H1 (cell line): ENCODE measurements around the gene SIX4. TPM values are rescaled to one million over a fixed set of nuclear protein-coding genes. Genes with fewer than 3 reads are reported as not detected.

ENCODE experiments used
- CTCF ChIA-PET: fragments of 300-600 bp; sonication (Branson Sonifier 250); formaldehyde crosslinking; loops from one replicate; lab custom pipeline; 2021; ENCODE audit not compliant: partially characterized antibody; lab: Charles Lee
- POLR2A ChIA-PET: fragments of 300-600 bp; sonication (Branson Sonifier 250); formaldehyde crosslinking; loops from one replicate; lab custom pipeline; 2021; ENCODE audit warnings: inconsistent platforms; ENCODE audit not compliant: partially characterized antibody; lab: Charles Lee
- DNase-seq, 2 experiments: peaks; one replicate each; pipeline versions ENCODE4 v3.0.0 to v3.0.0-alpha.2; 2010 to 2022; ENCODE audit warnings: low spot score in 2 of 2, low read depth in 1 of 2, mixed read lengths in 1 of 2
- FAIRE-seq: peaks from 2 replicates; lab custom pipeline; 2011; peaks lifted over from hg19 to GRCh38; lab: Jason Lieb, UNC
- H2AFZ ChIP-seq: 2 replicates; pipeline ENCODE4 v1.8.1; 2012; ENCODE audit warnings: low read length, inconsistent platforms
- H2AK5ac ChIP-seq: 2 replicates; pipeline ENCODE4 v1.6.1; 2013; ENCODE audit warnings: low read depth, low read length
- H2BK120ac ChIP-seq: replicated peaks from 2 replicates; pipeline ENCODE3; 2013; ENCODE audit warnings: low read depth, low read length, inconsistent platforms
- H2BK12ac ChIP-seq: 2 replicates; pipeline ENCODE4 v1.6.1; 2013; ENCODE audit warnings: low read depth, low read length
- H2BK15ac ChIP-seq: 2 replicates; pipeline ENCODE4 v1.6.1; 2013; ENCODE audit warnings: low read length
- H2BK20ac ChIP-seq: 2 replicates; pipeline ENCODE4 v1.6.1; 2013; ENCODE audit warnings: low read length
- H2BK5ac ChIP-seq: 2 replicates; pipeline ENCODE4 v1.6.1; 2013; ENCODE audit warnings: low read depth, low read length
- H3K14ac ChIP-seq: 2 replicates; pipeline ENCODE4 v1.6.1; 2013; ENCODE audit warnings: inconsistent platforms; ENCODE audit not compliant: insufficient read length
- H3K18ac ChIP-seq: 2 replicates; pipeline ENCODE4 v1.6.1; 2013; ENCODE audit warnings: low read length; ENCODE audit errors: extremely low read depth
- H3K23ac ChIP-seq: 2 replicates; pipeline ENCODE4 v1.6.1; 2013; ENCODE audit warnings: inconsistent platforms; ENCODE audit not compliant: insufficient read length
- H3K23me2 ChIP-seq: 2 replicates; pipeline ENCODE4 v1.6.1; 2013; ENCODE audit warnings: low read depth, low read length
- H3K27ac ChIP-seq: 2 replicates; pipeline ENCODE4 v1.6.1; 2011; ENCODE audit warnings: low read depth, low read length, inconsistent platforms
- H3K27me3 ChIP-seq, 4 experiments: replicated peaks in 1 of 4; 1 replicate in 1 of 4; 2 replicates in 3 of 4; pipeline versions ENCODE4 v1.6.1 to v1.8.1; 2011 to 2013; ENCODE audit warnings: low read length in 3 of 4, mild to moderate bottlenecking in 3 of 4, inconsistent platforms in 2 of 4, mixed read lengths in 2 of 4, moderate library complexity in 1 of 4; ENCODE audit not compliant: control insufficient read depth in 3 of 4, insufficient read depth in 3 of 4; ENCODE audit errors: extremely low read depth in 1 of 4
- H3K36me3 ChIP-seq, 4 experiments: 2 replicates each; pipeline versions ENCODE4 v1.6.1 to v1.8.1; 2011 to 2013; ENCODE audit warnings: mild to moderate bottlenecking in 4 of 4, low read length in 3 of 4, moderate library complexity in 2 of 4, control low read depth in 1 of 4, inconsistent platforms in 1 of 4; ENCODE audit not compliant: insufficient read depth in 4 of 4, control insufficient read depth in 2 of 4
- H3K4ac ChIP-seq: replicated peaks from 2 replicates; pipeline ENCODE3; 2013; ENCODE audit warnings: low read length, low read depth, mixed read lengths, inconsistent platforms; ENCODE audit not compliant: insufficient read length
- H3K4me1 ChIP-seq, 4 experiments: replicated peaks in 1 of 4; 1 replicate in 1 of 4; 2 replicates in 3 of 4; pipeline versions ENCODE4 v1.6.1 to v1.8.1; 2011 to 2013; ENCODE audit warnings: low read length in 3 of 4, inconsistent platforms in 2 of 4, mixed read lengths in 1 of 4; ENCODE audit not compliant: insufficient read depth in 4 of 4, control insufficient read depth in 3 of 4
- H3K4me2 ChIP-seq, 2 experiments: 2 replicates each; pipeline versions ENCODE4 v1.6.1 to v1.8.1; 2011 to 2013; ENCODE audit warnings: low read depth in 2 of 2, low read length in 2 of 2, control low read depth in 1 of 2, inconsistent platforms in 1 of 2, mild to moderate bottlenecking in 1 of 2; ENCODE audit not compliant: insufficient read depth in 1 of 2
- H3K4me3 ChIP-seq, 4 experiments: fragments of 200-600, 300-600 bp in 1 of 4; sonication (generic), shearing (Covaris generic), sonication (Bioruptor Twin) in 1 of 4; 2 replicates each; pipeline versions ENCODE4 v1.5.1 to v1.8.1; 2011 to 2016; ENCODE audit warnings: low read length in 4 of 4, low read depth in 3 of 4, control low read depth in 2 of 4, inconsistent platforms in 2 of 4, mild to moderate bottlenecking in 2 of 4, mixed read lengths in 1 of 4, moderate library complexity in 1 of 4; ENCODE audit not compliant: insufficient read depth in 2 of 4; ENCODE audit errors: extremely low read depth in 1 of 4
- H3K56ac ChIP-seq: replicated peaks from 2 replicates; pipeline ENCODE3; 2013; ENCODE audit warnings: low read depth, mild to moderate bottlenecking, mixed read lengths, low read length, inconsistent platforms; ENCODE audit not compliant: insufficient read length
- H3K79me1 ChIP-seq: 2 replicates; pipeline ENCODE4 v1.6.1; 2013; ENCODE audit warnings: low read depth, low read length, control low read depth
- H3K79me2 ChIP-seq, 2 experiments: 2 replicates each; pipeline versions ENCODE4 v1.6.1 to v1.8.1; 2012 to 2013; ENCODE audit warnings: low read length in 2 of 2, mild to moderate bottlenecking in 2 of 2, inconsistent platforms in 1 of 2; ENCODE audit not compliant: insufficient read depth in 2 of 2, control insufficient read depth in 1 of 2
- H3K9ac ChIP-seq, 4 experiments: replicated peaks in 1 of 4; 1 replicate in 1 of 4; 2 replicates in 3 of 4; pipeline versions ENCODE4 v1.6.1 to v1.8.1; 2011 to 2013; ENCODE audit warnings: low read depth in 3 of 4, low read length in 3 of 4, control low read depth in 2 of 4, mild to moderate bottlenecking in 2 of 4, moderate library complexity in 2 of 4, inconsistent platforms in 1 of 4; ENCODE audit errors: extremely low read depth in 1 of 4
- H3K9me3 ChIP-seq, 2 experiments: 2 replicates each; pipeline versions ENCODE4 v1.6.1 to v1.8.1; 2012 to 2013; ENCODE audit warnings: mild to moderate bottlenecking in 2 of 2, moderate library complexity in 2 of 2, control low read depth in 1 of 2, inconsistent platforms in 1 of 2, low read depth in 1 of 2, low read length in 1 of 2, mixed read lengths in 1 of 2; ENCODE audit not compliant: insufficient read depth in 2 of 2
- H4K20me1 ChIP-seq, 2 experiments: replicated peaks in 1 of 2; 2 replicates each; pipeline versions ENCODE3 to v1.8.1; 2011 to 2013; ENCODE audit warnings: inconsistent platforms in 2 of 2, low read length in 2 of 2, mild to moderate bottlenecking in 1 of 2; ENCODE audit not compliant: insufficient read depth in 2 of 2, control insufficient read depth in 1 of 2
- H4K5ac ChIP-seq: 2 replicates; pipeline ENCODE4 v1.6.1; 2013; ENCODE audit warnings: low read length, low read depth, mixed read lengths, inconsistent platforms; ENCODE audit not compliant: insufficient read length
- H4K8ac ChIP-seq: 2 replicates; pipeline ENCODE4 v1.8.0; 2013; ENCODE audit warnings: mild to moderate bottlenecking, moderate library complexity, low read length, inconsistent platforms; ENCODE audit not compliant: insufficient read depth; ENCODE audit errors: extremely low read depth
- H4K91ac ChIP-seq: replicated peaks from 2 replicates; pipeline ENCODE3; 2013; ENCODE audit warnings: low read length, mixed read lengths, inconsistent platforms; ENCODE audit not compliant: insufficient read length
- CBX5 ChIP-seq: fragments of 300-800, 300-1000 bp; sonication (generic); IDR thresholded peaks from 2 replicates; pipeline ENCODE4 v1.7.1; 2016; ENCODE audit warnings: antibody characterized with exemption, low read length, low read depth
- CTBP2 ChIP-seq: IDR thresholded peaks from 2 replicates; pipeline ENCODE4 v1.7.0; 2011; ENCODE audit warnings: borderline replicate concordance, mild to moderate bottlenecking, moderate library complexity, mixed read lengths, low read length; ENCODE audit not compliant: insufficient read depth, insufficient read length
- EP300 ChIP-seq, 2 experiments: IDR thresholded peaks; 1 replicate in 1 of 2; 2 replicates in 1 of 2; pipeline ENCODE4 v1.6.1; 2011 to 2012; ENCODE audit warnings: low read depth in 2 of 2, low read length in 2 of 2, mild to moderate bottlenecking in 2 of 2, borderline replicate concordance in 1 of 2, inconsistent platforms in 1 of 2, moderate library complexity in 1 of 2
- GTF2F1 ChIP-seq: IDR thresholded peaks from 2 replicates; pipeline ENCODE4 v1.6.1; 2012; ENCODE audit warnings: low read depth, low read length, improper control_type of control experiment, borderline replicate concordance
- HDAC6 ChIP-seq: IDR thresholded peaks from one replicate; pipeline ENCODE4 v1.7.1; 2012; ENCODE audit warnings: low read depth, mild to moderate bottlenecking, inconsistent platforms, low read length, moderate library complexity
- POU5F1 ChIP-seq: IDR thresholded peaks from 2 replicates; pipeline ENCODE4 v1.6.1; 2011; ENCODE audit warnings: low read depth, mild to moderate bottlenecking, low read length, moderate library complexity
- RAD21 ChIP-seq, 2 experiments: IDR thresholded peaks in 1 of 2; conservative IDR thresholded peaks in 1 of 2; 2 replicates each; pipeline ENCODE4 v1.6.1; 2011; ENCODE audit warnings: low read depth in 2 of 2, low read length in 2 of 2, improper control_type of control experiment in 1 of 2, inconsistent platforms in 1 of 2, mild to moderate bottlenecking in 1 of 2, moderate library complexity in 1 of 2
- RFX5 ChIP-seq: IDR thresholded peaks from 2 replicates; pipeline ENCODE4 v1.6.1; 2011; ENCODE audit warnings: low read depth, low read length, improper control_type of control experiment, borderline replicate concordance
- TCF12 ChIP-seq: IDR thresholded peaks from 2 replicates; pipeline ENCODE4 v1.6.1; 2011; ENCODE audit warnings: low read depth, mild to moderate bottlenecking, low read length
- WGBS, 2 experiments: shearing (Covaris generic) in 1 of 2; methylation state at CpG; one replicate each; pipeline versions ENCODE4 v1.1.6 to v1.1.7; 2013 to 2015; ENCODE audit warnings: low lambda C conversion rate in 2 of 2, mixed read lengths in 2 of 2, inconsistent platforms in 1 of 2, low coverage in 1 of 2, missing lambda C conversion rate in 1 of 2; ENCODE audit not compliant: insufficient replicate concordance in 2 of 2, insufficient coverage in 1 of 2, insufficient read length in 1 of 2; ENCODE audit errors: extremely low coverage in 1 of 2, missing lambda C conversion rate in 1 of 2; 5-methylcytosine and 5-hydroxymethylcytosine counted together
- polyA plus RNA-seq, 7 experiments: library from polyadenylated mRNA; depleted of rRNA in 3 of 7; stranded (reverse) in 5 of 7; unstranded in 2 of 7; fragments of >200 nt in 5 of 7; fragments of 200-250 nt in 2 of 7; gene quantifications; 1 replicate in 5 of 7; 2 replicates in 1 of 7; 4 replicates in 1 of 7; pipeline versions ENCODE4 v1.2.1 to v1.2.3, GENCODE V29; 2011 to 2013; ENCODE audit warnings: missing spikeins in 2 of 7, mixed read lengths in 2 of 7
- total RNA-seq: library from RNA; stranded (reverse); fragmentation: NEBNext Ultra II Directional; extraction: Animal tissue kit (Norgen Biotek cat#: 25700); gene quantifications from 2 replicates; pipeline ENCODE4 v1.2.1, GENCODE V29; 2021
- TF ChIP-seq, protein P1 (sequence below), 3 experiments: IDR thresholded peaks; 1 replicate in 2 of 3; 2 replicates in 1 of 3; pipeline versions ENCODE4 v1.5.1 to v1.6.1; 2011; ENCODE audit warnings: low read length in 3 of 3, mild to moderate bottlenecking in 3 of 3, inconsistent platforms in 2 of 3, low read depth in 1 of 3, moderate library complexity in 1 of 3; ENCODE audit not compliant: insufficient read depth in 1 of 3; ENCODE audit errors: control extremely low read depth in 1 of 3

Gene SIX4
- total and polyA plus RNA-seq, 2 of the 8 experiments (the other 6 are each of a cell fraction or from before 2014, with no cell fraction given), result 9.0 to 38.9 TPM

DNA sequence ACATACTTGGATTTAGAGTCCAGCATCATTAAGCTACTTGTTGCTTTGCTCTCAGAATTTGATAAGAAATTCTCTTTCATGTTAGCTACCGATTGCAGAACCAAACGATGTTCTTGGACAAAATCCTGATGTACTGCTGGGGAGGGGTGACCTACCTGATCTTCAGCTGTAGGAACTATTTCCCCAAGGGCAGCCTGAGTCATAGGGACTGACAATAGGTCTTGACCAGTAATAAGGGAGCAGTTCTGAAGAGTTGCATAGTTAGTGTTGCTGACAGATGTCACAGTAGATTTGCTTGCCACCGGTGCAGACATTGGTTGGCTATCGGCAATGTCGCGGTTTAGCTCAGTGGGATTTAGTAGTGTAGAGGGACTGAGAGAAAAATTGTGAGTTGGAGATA is 10.6 kb downstream of the SIX4 start:
- CTCF ChIA-PET, result interaction anchor here (1.3 kb wide), 1 partner anchor 539 kb away, joined by 4 read pairs; no protein-coding TSS in a partner anchor
- no peak overlapping the region for H2BK20ac ChIP-seq
- H3K4me1 ChIP-seq, result peaks cover 0 to 5% (median 2%) of the 10 kb centered on the region in 4 experiments; a peak in 5 of 7 replicates
- no peak overlapping the region for H2AFZ ChIP-seq
- H3K27ac ChIP-seq, result no peak overlapping the region
- no peaks in the 10 kb centered on the region for H3K27me3 ChIP-seq
- H4K8ac ChIP-seq, result no peak overlapping the region
- no peak overlapping the region for H3K23ac ChIP-seq
- H2BK5ac ChIP-seq, result no peak overlapping the region
- H2BK120ac ChIP-seq, result no peak overlapping the region
- no peak overlapping the region for H4K5ac ChIP-seq
- H2BK15ac ChIP-seq, result no peak overlapping the region
- H4K20me1 ChIP-seq, result no peaks in the 10 kb centered on the region
- no peak overlapping the region for H3K4me3 ChIP-seq
- H3K4me2 ChIP-seq, result no peak overlapping the region
- FAIRE-seq, result no peak
- 93% methylated on average over 6 of the region's 6 CpGs; no CpG with 5 or more reads in 1 of the 2 experiments for WGBS, 2 experiments
- H3K56ac ChIP-seq, result no peak overlapping the region
- H3K79me2 ChIP-seq, result peaks cover 0 to 39% of the 10 kb centered on the region in 2 experiments; a peak in 2 of 4 replicates
- H3K23me2 ChIP-seq, result no peaks in the 10 kb centered on the region
- no peak overlapping the region for H3K4ac ChIP-seq
- no peak overlapping the region for H3K9ac ChIP-seq
- no peaks in the 10 kb centered on the region for H3K9me3 ChIP-seq
- H2AK5ac ChIP-seq, result no peak overlapping the region
- H3K18ac ChIP-seq, result no peak overlapping the region
- H3K36me3 ChIP-seq, result peaks cover 0 to 51% (median 10%) of the 10 kb centered on the region in 4 experiments; a peak in 3 of 8 replicates
- H2BK12ac ChIP-seq, result no peak overlapping the region
- H3K14ac ChIP-seq, result no peak overlapping the region
- POLR2A ChIA-PET, result interaction anchor here (0.8 to 2.3 kb wide), 2 partner anchors 8 to 57 kb away, joined by 4 to 9 read pairs; no protein-coding TSS in a partner anchor
- peaks cover 4% of the 10 kb centered on the region; the same call in 1 of the 2 replicates for H3K79me1 ChIP-seq
- no peak for DNase-seq
- no peak overlapping the region for H4K91ac ChIP-seq
- TF ChIP-seq, protein P1, sequence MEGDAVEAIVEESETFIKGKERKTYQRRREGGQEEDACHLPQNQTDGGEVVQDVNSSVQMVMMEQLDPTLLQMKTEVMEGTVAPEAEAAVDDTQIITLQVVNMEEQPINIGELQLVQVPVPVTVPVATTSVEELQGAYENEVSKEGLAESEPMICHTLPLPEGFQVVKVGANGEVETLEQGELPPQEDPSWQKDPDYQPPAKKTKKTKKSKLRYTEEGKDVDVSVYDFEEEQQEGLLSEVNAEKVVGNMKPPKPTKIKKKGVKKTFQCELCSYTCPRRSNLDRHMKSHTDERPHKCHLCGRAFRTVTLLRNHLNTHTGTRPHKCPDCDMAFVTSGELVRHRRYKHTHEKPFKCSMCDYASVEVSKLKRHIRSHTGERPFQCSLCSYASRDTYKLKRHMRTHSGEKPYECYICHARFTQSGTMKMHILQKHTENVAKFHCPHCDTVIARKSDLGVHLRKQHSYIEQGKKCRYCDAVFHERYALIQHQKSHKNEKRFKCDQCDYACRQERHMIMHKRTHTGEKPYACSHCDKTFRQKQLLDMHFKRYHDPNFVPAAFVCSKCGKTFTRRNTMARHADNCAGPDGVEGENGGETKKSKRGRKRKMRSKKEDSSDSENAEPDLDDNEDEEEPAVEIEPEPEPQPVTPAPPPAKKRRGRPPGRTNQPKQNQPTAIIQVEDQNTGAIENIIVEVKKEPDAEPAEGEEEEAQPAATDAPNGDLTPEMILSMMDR (IDR thresholded peaks at IDR 0.05; ENCODE audit: control extremely low read depth in 1 of 3, insufficient read depth in 1 of 3, low read depth in 1 of 3, low read length in 3 of 3), result no peak
- no peak for TF ChIP-seq CTBP2
- TF ChIP-seq GTF2F1, result no peak
- no peak for TF ChIP-seq POU5F1
- TF ChIP-seq EP300 (IDR thresholded peaks at IDR 0.05; ENCODE audit: borderline replicate concordance in 1 of 2, low read depth in 2 of 2, low read length in 2 of 2), result no peak
- TF ChIP-seq RAD21 (IDR thresholded peaks at IDR 0.05 in 1 of 2, conservative IDR thresholded peaks at IDR 0.05 in 1 of 2; ENCODE audit: low read depth in 2 of 2, low read length in 2 of 2), result no peak
- no peak for TF ChIP-seq HDAC6
- TF ChIP-seq TCF12, result no peak
- TF ChIP-seq RFX5, result no peak
- TF ChIP-seq CBX5, result no peak
